HFF-Myc (cell line): Measurements from ENCODE around the gene ACP7.
"Not testable (repeated sequence)": the region's sequence is repeated elsewhere in the genome, so short reads cannot be mapped to it uniquely, and the experiment has no call there.

Experiments used
- DNase-seq: peaks from one replicate; pipeline ENCODE4 v3.0.0-alpha.2; 2011; ENCODE audit warnings: low read depth; ENCODE audit errors: extremely low read depth
- H3K4me3 ChIP-seq: replicated peaks from 2 replicates; pipeline ENCODE4 v1.5.1; 2011; ENCODE audit warnings: low read depth, mild to moderate bottlenecking, control low read depth, low read length
- TF ChIP-seq, protein P1 (sequence below): IDR thresholded peaks from 2 replicates; pipeline ENCODE4 v1.5.1; 2012; ENCODE audit warnings: mild to moderate bottlenecking, low read depth, low read length, control low read depth; ENCODE audit errors: missing control alignments

ACP7 gene

DNA sequence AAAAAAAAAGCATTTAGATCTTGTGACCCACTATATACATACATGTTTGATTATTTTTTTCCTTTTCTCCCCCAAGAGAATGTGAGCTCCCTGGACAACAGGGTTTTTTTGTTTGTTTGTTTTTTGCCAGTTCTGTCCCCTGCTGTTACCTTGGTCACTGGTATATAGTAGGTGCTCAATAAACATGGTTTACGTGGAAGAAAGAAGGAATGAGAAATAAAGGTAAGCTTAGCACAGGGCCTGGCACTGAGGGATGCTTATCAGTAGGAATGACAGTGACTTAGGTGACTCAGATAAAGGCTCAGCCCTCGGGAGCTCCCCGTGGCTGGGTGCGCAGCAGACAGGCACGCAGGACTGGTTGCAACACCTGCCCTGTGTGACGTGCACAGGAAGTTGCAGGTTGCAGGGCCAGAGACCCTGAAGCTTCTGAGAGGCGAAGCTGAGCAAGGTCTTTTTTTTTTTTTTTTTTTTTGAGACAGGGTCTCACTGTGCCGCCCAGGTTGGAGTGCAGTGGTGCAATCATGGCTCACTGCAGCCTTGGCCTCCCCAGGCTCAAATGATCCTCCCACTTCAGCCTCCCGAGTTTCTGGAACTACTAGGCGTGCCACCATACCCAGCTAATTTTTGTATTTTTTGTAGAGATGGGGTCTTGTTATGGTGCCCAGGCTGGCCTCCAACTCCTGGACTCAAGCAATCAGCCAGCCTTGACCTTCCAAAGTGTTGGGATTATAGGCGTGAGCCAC lies 31.1 kb downstream of the ACP7 start:
- H3K4me3 ChIP-seq: no peak overlapping the region
- TF ChIP-seq, protein P1, sequence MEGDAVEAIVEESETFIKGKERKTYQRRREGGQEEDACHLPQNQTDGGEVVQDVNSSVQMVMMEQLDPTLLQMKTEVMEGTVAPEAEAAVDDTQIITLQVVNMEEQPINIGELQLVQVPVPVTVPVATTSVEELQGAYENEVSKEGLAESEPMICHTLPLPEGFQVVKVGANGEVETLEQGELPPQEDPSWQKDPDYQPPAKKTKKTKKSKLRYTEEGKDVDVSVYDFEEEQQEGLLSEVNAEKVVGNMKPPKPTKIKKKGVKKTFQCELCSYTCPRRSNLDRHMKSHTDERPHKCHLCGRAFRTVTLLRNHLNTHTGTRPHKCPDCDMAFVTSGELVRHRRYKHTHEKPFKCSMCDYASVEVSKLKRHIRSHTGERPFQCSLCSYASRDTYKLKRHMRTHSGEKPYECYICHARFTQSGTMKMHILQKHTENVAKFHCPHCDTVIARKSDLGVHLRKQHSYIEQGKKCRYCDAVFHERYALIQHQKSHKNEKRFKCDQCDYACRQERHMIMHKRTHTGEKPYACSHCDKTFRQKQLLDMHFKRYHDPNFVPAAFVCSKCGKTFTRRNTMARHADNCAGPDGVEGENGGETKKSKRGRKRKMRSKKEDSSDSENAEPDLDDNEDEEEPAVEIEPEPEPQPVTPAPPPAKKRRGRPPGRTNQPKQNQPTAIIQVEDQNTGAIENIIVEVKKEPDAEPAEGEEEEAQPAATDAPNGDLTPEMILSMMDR: no peak
- no peak for DNase-seq

DNA sequence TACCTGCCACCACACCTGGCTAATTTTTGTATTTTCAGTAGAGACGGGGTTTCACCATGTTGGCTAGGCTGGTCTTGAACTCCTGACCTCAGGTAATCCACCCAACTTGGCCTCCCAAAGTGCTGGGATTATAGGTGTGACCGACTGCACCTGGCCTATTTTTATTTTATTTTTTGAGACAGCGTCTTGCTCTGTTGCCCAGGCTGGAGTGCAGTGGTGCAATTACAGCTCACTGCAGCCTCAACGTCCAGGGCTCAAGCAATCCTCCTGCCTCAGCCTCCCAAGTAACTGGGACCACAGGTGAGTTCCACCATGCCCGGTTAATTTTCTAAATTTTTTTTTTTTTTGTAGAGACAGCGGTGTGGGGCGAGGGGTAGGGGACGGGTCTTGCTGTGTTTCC lies 32.9 kb downstream of the ACP7 start:
- not testable (repeated sequence) for H3K4me3 ChIP-seq, DNase-seq

DNA sequence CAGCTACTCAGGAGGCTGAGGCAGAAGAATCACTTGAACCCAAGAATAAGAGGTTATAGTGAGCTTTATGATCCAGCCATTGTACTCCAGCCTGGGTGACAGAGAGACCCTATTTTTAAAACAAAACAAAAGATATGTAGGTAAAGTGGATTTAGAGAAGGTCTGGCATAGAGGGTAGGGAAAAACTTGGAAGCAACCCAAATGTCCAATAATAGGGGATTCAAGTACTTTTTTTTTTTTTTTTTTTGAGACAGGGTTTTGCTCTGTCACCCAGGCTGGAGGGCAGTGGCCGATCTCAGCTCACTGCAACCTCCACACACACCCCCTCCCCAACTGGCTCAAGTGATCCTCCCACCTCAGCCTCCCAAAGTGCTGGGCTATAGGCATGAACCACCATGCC lies 35.7 kb downstream of the ACP7 start:
- H3K4me3 ChIP-seq: no peak overlapping the region
- TF ChIP-seq, protein P1: no peak

DNA sequence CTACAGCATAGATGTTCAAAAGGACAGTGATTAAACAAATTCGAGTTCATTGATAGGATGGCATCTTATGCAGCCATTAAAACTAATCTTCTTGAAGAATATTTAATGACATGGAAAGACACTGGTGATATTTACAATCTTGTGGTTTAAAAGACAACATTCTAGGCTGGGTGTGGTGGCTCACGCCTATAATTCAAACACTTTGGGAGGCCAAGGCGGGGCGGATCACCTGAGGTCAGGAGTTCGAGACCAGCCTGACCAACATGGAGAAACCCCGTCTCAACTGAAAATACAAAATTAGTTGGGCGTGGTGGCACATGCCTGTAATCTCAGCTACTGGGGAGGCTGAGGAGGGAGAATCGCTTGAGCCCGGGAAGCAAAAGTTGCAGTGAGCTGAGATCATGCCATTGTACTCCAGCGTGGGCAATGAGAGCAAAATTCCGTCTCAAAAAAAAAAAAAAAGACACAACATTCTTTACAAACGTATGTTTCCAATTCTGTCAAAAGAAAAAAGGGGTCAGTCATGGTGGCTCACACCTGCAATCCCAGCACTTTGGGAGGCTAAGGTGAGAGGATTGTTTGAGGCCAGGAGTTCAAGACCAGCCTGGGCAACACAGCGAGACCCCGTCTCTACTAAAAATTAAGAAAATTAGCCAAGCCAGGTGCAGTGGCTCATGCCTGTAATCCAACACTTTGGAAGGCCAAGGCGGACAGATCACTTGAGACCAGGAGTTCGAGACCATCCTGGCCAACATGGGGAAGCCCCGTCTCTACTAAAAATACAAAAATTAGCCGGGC lies 39.0 kb downstream of the ACP7 start:
- no peak for DNase-seq
- TF ChIP-seq, protein P1: no peak
- H3K4me3 ChIP-seq: no peak overlapping the region

More for the DNA sequence above, 35.7 kb downstream of the ACP7 start:
- no peak for DNase-seq

DNA sequence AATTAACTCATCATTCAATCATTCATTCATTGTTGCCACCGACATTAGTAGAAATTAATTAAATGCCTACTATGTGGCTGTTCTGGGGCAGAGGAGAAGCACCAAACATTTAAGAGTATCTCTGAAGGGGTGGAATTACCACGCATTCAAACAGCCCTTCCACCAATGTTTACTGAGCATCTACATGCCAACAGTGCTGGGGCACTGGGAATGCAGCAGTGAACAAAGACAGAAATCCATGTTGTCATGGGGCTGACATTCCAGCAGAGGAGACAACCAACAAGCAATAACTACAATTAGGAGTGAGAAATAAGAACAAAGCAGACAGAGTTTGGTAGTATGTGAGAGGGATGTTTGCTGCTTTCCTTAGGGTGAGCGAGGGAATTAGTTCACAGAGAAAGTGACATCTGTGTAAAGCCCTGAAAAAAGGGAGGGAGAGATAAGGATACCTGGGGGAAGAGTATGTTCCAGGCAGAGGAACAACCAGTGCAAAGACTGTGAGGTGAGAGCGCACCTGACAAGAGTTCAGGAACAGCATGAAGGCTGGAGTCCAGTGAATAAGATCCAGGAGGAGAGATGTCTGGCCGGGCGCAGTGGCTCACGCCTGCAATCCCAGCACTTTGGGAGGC lies 40.1 kb downstream of the ACP7 start:
- no peak for DNase-seq
- H3K4me3 ChIP-seq: no peak overlapping the region
- TF ChIP-seq, protein P1: no peak

DNA sequence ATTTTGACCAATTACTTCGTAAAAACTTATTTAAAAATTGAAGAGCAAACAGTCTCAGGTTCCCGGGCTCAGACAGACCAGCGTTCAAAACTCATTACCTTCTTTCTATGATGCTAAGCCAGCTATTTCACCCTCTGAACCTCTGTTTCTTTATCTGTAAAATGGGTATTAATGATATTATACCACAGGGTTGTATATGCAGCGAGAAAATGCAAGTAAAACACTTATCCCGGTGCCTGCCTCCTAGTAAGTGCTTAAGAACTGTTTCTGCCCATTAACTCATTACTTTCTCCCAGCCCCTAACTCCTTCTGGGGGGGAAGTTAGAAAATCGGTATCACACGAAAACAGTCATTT lies 41.0 kb downstream of the ACP7 start:
- TF ChIP-seq, protein P1: no peak
- peak overlapping the region; percentile 87 for H3K4me3 ChIP-seq
- no peak for DNase-seq
